Measurements from ENCODE around the gene PSMC2.
A peak's percentile ranks its signal among the peaks of the same experiment; 100 is the strongest.

PSMC2 gene

GRCh38 chr7:103347507-103348267 is at the start of gene PSMC2:
PSMC2 (plus strand) TSS chr7:103347643; CDS start chr7:103347712, 69 bp downstream.
- DNase-seq: peak; percentile 5 to 54

GRCh38 chr7:103297837-103298179 is 49.6 kb upstream of the PSMC2 start:
- DNase-seq: no peak

GRCh38 chr7:103299660-103300059 is 47.8 kb upstream of the PSMC2 start:
- DNase-seq: no peak

GRCh38 chr7:103301441-103301840 is 46.0 kb upstream of the PSMC2 start:
- no peak for DNase-seq

- no peak for DNase-seq
Measured at GRCh38 chr7:103307503-103308231, 39.8 kb upstream of the PSMC2 start.

- no peak for DNase-seq
Measured at GRCh38 chr7:103314852-103315251, 32.6 kb upstream of the PSMC2 start.

- no peak for DNase-seq
Measured at GRCh38 chr7:103316380-103316941, 31.0 kb upstream of the PSMC2 start.

GRCh38 chr7:103317009-103317408 is 30.4 kb upstream of the PSMC2 start:
- DNase-seq: no peak

- DNase-seq: no peak
Measured at GRCh38 chr7:103325744-103326143, 21.7 kb upstream of the PSMC2 start.

- no peak for DNase-seq
Measured at GRCh38 chr7:103336761-103337160, 10.7 kb upstream of the PSMC2 start.

- DNase-seq: no peak
Measured at GRCh38 chr7:103338864-103339263, 8.6 kb upstream of the PSMC2 start.

- DNase-seq: no peak
Measured at GRCh38 chr7:103341466-103341865, 6.0 kb upstream of the PSMC2 start.

GRCh38 chr7:103343332-103343731 is 4.1 kb upstream of the PSMC2 start:
- no peak for DNase-seq

- DNase-seq: no peak
Measured at GRCh38 chr7:103343758-103344452, 3.5 kb upstream of the PSMC2 start.

- DNase-seq: peak; percentile 27 to 35
Measured at GRCh38 chr7:103344453-103345149, 2.8 kb upstream of the PSMC2 start, which contains the start of gene DNAJC2. DNAJC2 (minus strand) TSS chr7:103344767; CDS start chr7:103344622, 145 bp downstream.

GRCh38 chr7:103346396-103346795 is 1.0 kb upstream of the PSMC2 start:
- DNase-seq: no peak

GRCh38 chr7:103348452-103348851 is 1.0 kb downstream of the PSMC2 start:
- no peak for DNase-seq

- DNase-seq: no peak
Measured at GRCh38 chr7:103348959-103349358, 1.5 kb downstream of the PSMC2 start.

- no peak for DNase-seq
Measured at GRCh38 chr7:103349805-103350204, 2.4 kb downstream of the PSMC2 start.

- no peak for DNase-seq
Measured at GRCh38 chr7:103369432-103369831, 22.0 kb downstream of the PSMC2 start.

- no peak for DNase-seq
Measured at GRCh38 chr7:103373866-103374643, 26.6 kb downstream of the PSMC2 start.
